ENCODE results near the gene QRICH1. TPM values are rescaled to one million over a fixed set of nuclear protein-coding genes. Genes with fewer than 3 reads are reported as not detected.

Gene QRICH1
- total and polyA plus RNA-seq, 7 donors: 21.5 to 83.9 (median 52.8) TPM

- Histone ChIP-seq H3K9me3 (no peaks in the 10 kb centered on the region), H3K4me3 (no peak overlapping the region), H3K27me3 (ENCODE audit: insufficient read depth in 3 of 3, low read length in 2 of 3) (no peaks in the 10 kb centered on the region), H3K27ac (no peak overlapping the region), H3K4me1 (no peaks in the 10 kb centered on the region), H3K36me3 (ENCODE audit: insufficient read depth in 1 of 2, low read depth in 1 of 2) (peaks cover 8 to 88% of the 10 kb centered on the region in 2 donors)
- intact Hi-C loops (cut with DNase I): no loop called here
- no peak for TF ChIP-seq CTCF (IDR thresholded peaks at IDR 0.05)
- 89 to 97% (median 95%) methylated on average over 4 of the region's 4 CpGs for WGBS, 3 donors
- DNase-seq (no peak), ATAC-seq (no peak)
Observed at GRCh38 chr3:48983096-48983495, 110.8 kb downstream of the QRICH1 start.

GRCh38 chr3:48982686-48983085, 111.2 kb downstream of the QRICH1 start:
- Histone ChIP-seq H3K36me3 (ENCODE audit: insufficient read depth in 1 of 2, low read depth in 1 of 2) (peaks cover 8 to 92% of the 10 kb centered on the region in 2 donors), H3K9me3 (no peaks in the 10 kb centered on the region), H3K27ac (no peak overlapping the region), H3K4me1 (no peaks in the 10 kb centered on the region), H3K4me3 (no peak overlapping the region), H3K27me3 (ENCODE audit: insufficient read depth in 3 of 3, low read length in 2 of 3) (no peaks in the 10 kb centered on the region)
- no peak for DNase-seq
- WGBS, 3 donors: 79 to 93% (median 85%) methylated on average over 5 of the region's 5 CpGs
- TF ChIP-seq CTCF (IDR thresholded peaks at IDR 0.05): no peak
- intact Hi-C loops (cut with DNase I): no loop called here
- ATAC-seq: no peak

- Histone ChIP-seq H3K4me1 (no peaks in the 10 kb centered on the region), H3K27me3 (ENCODE audit: insufficient read depth in 3 of 3, low read length in 2 of 3) (no peaks in the 10 kb centered on the region), H3K27ac (no peak overlapping the region), H3K9me3 (no peaks in the 10 kb centered on the region), H3K4me3 (no peak overlapping the region), H3K36me3 (ENCODE audit: insufficient read depth in 1 of 2, low read depth in 1 of 2) (peaks cover 10 to 98% of the 10 kb centered on the region in 2 donors)
- no peak for DNase-seq
- TF ChIP-seq CTCF (IDR thresholded peaks at IDR 0.05): no peak
- no peak for ATAC-seq
- intact Hi-C loops (cut with DNase I): no loop called here
Observed at GRCh38 chr3:48982016-48982415, 111.9 kb downstream of the QRICH1 start.

- WGBS, 3 donors: 86 to 96% (median 93%) methylated on average over 4 of the region's 4 CpGs
- no peak for TF ChIP-seq CTCF (IDR thresholded peaks at IDR 0.05)
- Histone ChIP-seq H3K36me3 (ENCODE audit: insufficient read depth in 1 of 2, low read depth in 1 of 2) (peaks cover 12 to 98% of the 10 kb centered on the region in 2 donors), H3K27me3 (ENCODE audit: insufficient read depth in 3 of 3, low read length in 2 of 3) (no peaks in the 10 kb centered on the region), H3K27ac (no peak overlapping the region), H3K4me1 (no peaks in the 10 kb centered on the region), H3K4me3 (no peak overlapping the region), H3K9me3 (no peaks in the 10 kb centered on the region)
- intact Hi-C loops (cut with DNase I): no loop called here
- DNase-seq (no peak), ATAC-seq (no peak)
Observed at GRCh38 chr3:48980295-48980694, 113.6 kb downstream of the QRICH1 start.

Other genes with a start within 250 kb of the QRICH1 start
- 100 to 1,000 TPM in 2 of 4 donors, 10 to 100 TPM in 2; 66.2 to 126 (median 100) TPM for gene PRKAR2A, start 246.2 kb downstream of the QRICH1 start, total RNA-seq
- gene PRKAR2A, start 246.2 kb downstream of the QRICH1 start, polyA plus RNA-seq: 10 to 100 TPM; 24.3 to 92.5 (median 33.6) TPM
- gene SLC25A20, start 195.2 kb downstream of the QRICH1 start, total RNA-seq: 10 to 100 TPM; 47.6 to 59.4 (median 50.5) TPM
- 10 to 100 TPM; 31.3 to 94.8 (median 48.5) TPM for gene SLC25A20, start 195.2 kb downstream of the QRICH1 start, polyA plus RNA-seq
- 100 to 1,000 TPM in 3 of 4 donors, 10 to 100 TPM in 1; 92.7 to 125 (median 113) TPM for gene ARIH2, start 175.2 kb downstream of the QRICH1 start, total RNA-seq
- 100 to 1,000 TPM in 1 of 3 donors, 10 to 100 TPM in 2; 59.5 to 163 (median 67.0) TPM for gene ARIH2, start 175.2 kb downstream of the QRICH1 start, polyA plus RNA-seq
- gene P4HTM, start 103.8 kb downstream of the QRICH1 start, total RNA-seq: 10 to 100 TPM; 11.1 to 17.0 (median 13.7) TPM
- 1 to 10 TPM; 4.1 to 8.7 (median 8.5) TPM for gene P4HTM, start 103.8 kb downstream of the QRICH1 start, polyA plus RNA-seq
- 10 to 100 TPM; 55.1 to 65.7 (median 59.6) TPM for gene WDR6, start 86.7 kb downstream of the QRICH1 start, total RNA-seq
- 10 to 100 TPM; 30.5 to 49.5 (median 46.9) TPM for gene WDR6, start 86.7 kb downstream of the QRICH1 start, polyA plus RNA-seq
- gene DALRD3, start 75.5 kb downstream of the QRICH1 start, total RNA-seq: 10 to 100 TPM in 1 of 4 donors, 1 to 10 TPM in 3; 7.5 to 10.4 (median 9.1) TPM
- gene DALRD3, start 75.5 kb downstream of the QRICH1 start, polyA plus RNA-seq: 10 to 100 TPM; 11.0 to 19.9 (median 13.4) TPM
- gene NDUFAF3, start 72.0 kb downstream of the QRICH1 start, total RNA-seq: 100 to 1,000 TPM; 100 to 150 (median 112) TPM
- 10 to 100 TPM; 60.6 to 98.8 (median 85.7) TPM for gene NDUFAF3, start 72.0 kb downstream of the QRICH1 start, polyA plus RNA-seq
- 100 to 1,000 TPM in 3 of 4 donors, 10 to 100 TPM in 1; 82.8 to 259 (median 209) TPM for gene IMPDH2, start 64.7 kb downstream of the QRICH1 start, total RNA-seq
- gene IMPDH2, start 64.7 kb downstream of the QRICH1 start, polyA plus RNA-seq: 100 to 1,000 TPM; 102 to 397 (median 233) TPM
- 100 to 1,000 TPM; 120 to 200 (median 144) TPM for gene QARS1, start 10.7 kb upstream of the QRICH1 start, total RNA-seq
- gene QARS1, start 10.7 kb upstream of the QRICH1 start, polyA plus RNA-seq: 100 to 1,000 TPM; 142 to 166 (median 157) TPM
- 100 to 1,000 TPM in 2 of 4 donors, 10 to 100 TPM in 2; 79.5 to 109 (median 96.3) TPM for gene USP19, start 26.8 kb upstream of the QRICH1 start, total RNA-seq
- 10 to 100 TPM; 29.5 to 94.0 (median 42.9) TPM for gene USP19, start 26.8 kb upstream of the QRICH1 start, polyA plus RNA-seq
- gene LAMB2, start 39.0 kb upstream of the QRICH1 start, total RNA-seq: 100 to 1,000 TPM; 133 to 220 (median 141) TPM
- gene LAMB2, start 39.0 kb upstream of the QRICH1 start, polyA plus RNA-seq: 100 to 1,000 TPM in 1 of 3 donors, 10 to 100 TPM in 2; 81.6 to 123 (median 95.3) TPM
- 10 to 100 TPM; 12.6 to 20.5 (median 14.7) TPM for gene CCDC71, start 72.3 kb upstream of the QRICH1 start, total RNA-seq
- 10 to 100 TPM; 20.0 to 26.8 (median 20.8) TPM for gene CCDC71, start 72.3 kb upstream of the QRICH1 start, polyA plus RNA-seq
- gene KLHDC8B, start 77.5 kb upstream of the QRICH1 start, total RNA-seq: 10 to 100 TPM; 24.7 to 84.5 (median 29.2) TPM
- 10 to 100 TPM; 26.7 to 36.1 (median 28.3) TPM for gene KLHDC8B, start 77.5 kb upstream of the QRICH1 start, polyA plus RNA-seq
- 1 to 10 TPM; 1.7 to 2.0 (median 1.9) TPM for gene C3orf62, start 183.2 kb upstream of the QRICH1 start, total RNA-seq
- 1 to 10 TPM; 1.5 to 3.7 (median 2.8) TPM for gene C3orf62, start 183.2 kb upstream of the QRICH1 start, polyA plus RNA-seq
- 10 to 100 TPM; 26.7 to 35.2 (median 31.1) TPM for gene USP4, start 246.0 kb upstream of the QRICH1 start, total RNA-seq
- gene USP4, start 246.0 kb upstream of the QRICH1 start, polyA plus RNA-seq: 10 to 100 TPM; 16.3 to 21.2 (median 17.0) TPM

All from psoas muscle (tissue), 8 donors.